Adrenal gland (tissue), 5 donors: ENCODE measurements around the gene PCDHA13.

ENCODE experiments used
- CTCF ChIP-seq, 6 experiments: fragments of 450-650 bp in 4 of 6; fragments of 200-600 bp in 2 of 6; sonication (generic) in 1 of 6; IDR thresholded peaks; 1 replicate in 5 of 6; 2 replicates in 1 of 6; pipeline versions ENCODE4 v1.5.1 to v1.8.0; 2016 to 2021; ENCODE audit warnings: antibody characterized with exemption in 6 of 6, mild to moderate bottlenecking in 2 of 6, moderate library complexity in 1 of 6
- POLR2A ChIP-seq, 2 donors: fragments of 450-650 bp; IDR thresholded peaks; one replicate each; pipeline ENCODE4 v1.6.1; 2017; ENCODE audit warnings: antibody characterized with exemption in 2 of 2, mild to moderate bottlenecking in 2 of 2, moderate library complexity in 1 of 2
- donor health status: DM: no; HTN: no; CAD: no.

GRCh38 chr5:140855772-140856674, 25.9 kb upstream of the PCDHA13 start, which contains the start of gene PCDHA10:
- TF ChIP-seq CTCF (IDR thresholded peaks at IDR 0.05) = peak in 3 of 6 experiments; percentile 16 to 26 (median 25)
- no peak for TF ChIP-seq POLR2A (IDR thresholded peaks at IDR 0.05)
